Kidney (tissue), 14 donors: ENCODE data around the gene MYL11. TPM values are rescaled to one million over a fixed set of nuclear protein-coding genes. Genes with fewer than 3 reads are reported as not detected.

Source experiments
- DNase-seq, 5 donors: peaks; one replicate each; pipeline ENCODE4 v3.0.0-alpha.2; 2013 to 2020
- FAIRE-seq: peaks from 2 replicates; lab custom pipeline; 2012; peaks lifted over from hg19 to GRCh38; lab: Jason Lieb, UNC
- H3K27ac ChIP-seq, 2 donors: one replicate each; pipeline ENCODE4 v1.7.0; 2013; ENCODE audit warnings: low read depth in 2 of 2, low read length in 2 of 2, inconsistent platforms in 1 of 2
- H3K27me3 ChIP-seq: one replicate; pipeline ENCODE4 v1.7.1; 2013; ENCODE audit warnings: low read length, inconsistent platforms; ENCODE audit not compliant: control insufficient read depth, insufficient read depth
- H3K36me3 ChIP-seq, 3 donors: one replicate each; pipeline versions ENCODE4 v1.7.0 to v1.7.1; 2013; ENCODE audit warnings: low read length in 3 of 3, control low read depth in 1 of 3, inconsistent platforms in 1 of 3; ENCODE audit not compliant: insufficient read depth in 3 of 3, control insufficient read depth in 2 of 3
- H3K4me1 ChIP-seq, 3 donors: one replicate each; pipeline versions ENCODE4 v1.7.0 to v1.7.1; 2013; ENCODE audit warnings: low read length in 3 of 3, inconsistent platforms in 1 of 3, low read depth in 1 of 3; ENCODE audit not compliant: control insufficient read depth in 2 of 3, insufficient read depth in 2 of 3
- H3K4me3 ChIP-seq, 3 donors: one replicate each; pipeline versions ENCODE4 v1.7.0 to v1.8.1; 2013; ENCODE audit warnings: low read length in 3 of 3, control low read depth in 1 of 3, inconsistent platforms in 1 of 3
- H3K9ac ChIP-seq, 3 donors: one replicate each; pipeline versions ENCODE4 v1.7.0 to v1.7.1; 2013; ENCODE audit warnings: low read length in 3 of 3, control low read depth in 1 of 3, inconsistent platforms in 1 of 3
- H3K9me3 ChIP-seq, 3 donors: one replicate each; pipeline versions ENCODE4 v1.7.0 to v1.7.1; 2013; ENCODE audit warnings: low read length in 3 of 3, control low read depth in 1 of 3, inconsistent platforms in 1 of 3; ENCODE audit not compliant: control insufficient read depth in 2 of 3, insufficient read depth in 1 of 3
- intact Hi-C: fragments of 100-400 bp; cut with DNase I; formaldehyde crosslinking; loops from one replicate; pipeline ENCODE4 v1.11.1; 2022
- polyA plus RNA-seq: library from polyadenylated mRNA; stranded (reverse); fragments of 350-450 nt; fragmentation: Illumina TruSeq; extraction: RNeasy Lipid Tissue Mini Kit (QIAGEN cat#74804); gene quantifications from one replicate; pipeline ENCODE4 v1.2.3, GENCODE V29; 2014; ENCODE audit warnings: low read depth, low replicate concordance; ENCODE audit not compliant: insufficient read depth
- total RNA-seq: library from RNA; stranded (reverse); fragmentation: NEBNext Ultra II Directional; extraction: Animal tissue kit (Norgen Biotek cat#: 25700); gene quantifications from one replicate; pipeline ENCODE4 v1.2.1, GENCODE V29; 2021
- TF ChIP-seq, protein P1 (sequence below): IDR thresholded peaks from 3 replicates; pipeline ENCODE4 v1.5.1; 2012; ENCODE audit warnings: mild to moderate bottlenecking, moderate library complexity, borderline replicate concordance; ENCODE audit not compliant: insufficient read depth; ENCODE audit errors: extremely low read depth
- donor health status: control.
- donor health status: control.
- donor health status: control.
- donor health status: control.
- donor health status: control.
- donor health status: DM: yes; HTN: yes; CAD: no.
- donor health status: Normal renal cell carcinoma (clear cell type).

Gene MYL11
- total and polyA plus RNA-seq, 2 donors from 2014 or later, result 2.3 TPM; not detected in 1

DNA sequence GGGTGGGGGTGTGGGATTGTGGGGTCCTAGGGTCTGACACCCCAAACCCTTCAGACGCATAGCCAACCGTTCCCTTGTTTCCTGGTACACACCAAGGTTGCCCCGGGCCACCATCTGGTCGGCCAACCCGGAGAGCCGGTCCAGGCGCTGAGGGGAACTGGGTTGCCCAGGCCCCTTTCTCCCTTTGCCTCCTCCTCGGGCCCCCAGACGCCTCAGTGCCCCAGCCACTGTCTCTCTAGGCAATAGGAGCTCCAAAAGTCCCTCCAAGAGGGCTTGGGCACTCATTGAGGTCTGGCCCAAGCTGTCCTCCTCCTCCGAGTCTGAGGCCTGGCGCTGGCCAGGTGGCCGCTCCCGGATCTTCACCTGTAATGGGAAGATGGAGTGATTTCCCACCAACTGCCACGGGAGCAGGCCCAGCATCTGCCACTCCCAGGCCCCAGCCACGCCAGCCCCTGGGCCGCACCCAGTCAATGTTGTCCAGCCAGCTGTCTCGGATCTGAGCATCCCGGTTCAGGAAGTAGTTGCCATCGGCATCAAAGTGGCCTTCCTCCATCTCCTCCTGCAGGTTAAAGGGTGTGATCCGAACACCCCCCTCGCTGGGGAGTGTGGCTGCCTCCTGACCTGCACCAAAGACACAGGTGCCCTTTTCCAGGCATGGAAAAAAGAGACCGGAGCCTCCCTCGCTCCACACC is 21.0 kb upstream of the MYL11 start:
- Histone ChIP-seq H3K9ac (peak overlapping the region in 1 of 3 donors; percentile 99), H3K36me3 (peaks cover 2 to 28% (median 11%) of the 10 kb centered on the region in 3 donors), H3K27ac (no peak overlapping the region), H3K4me1 (peaks cover 0 to 35% (median 29%) of the 10 kb centered on the region in 3 donors), H3K9me3 (no peaks in the 10 kb centered on the region), H3K27me3 (no peaks in the 10 kb centered on the region), H3K4me3 (no peak overlapping the region)
- DNase-seq (peak in 1 of 5 donors; percentile 75), FAIRE-seq (no peak)
- TF ChIP-seq, protein P1, sequence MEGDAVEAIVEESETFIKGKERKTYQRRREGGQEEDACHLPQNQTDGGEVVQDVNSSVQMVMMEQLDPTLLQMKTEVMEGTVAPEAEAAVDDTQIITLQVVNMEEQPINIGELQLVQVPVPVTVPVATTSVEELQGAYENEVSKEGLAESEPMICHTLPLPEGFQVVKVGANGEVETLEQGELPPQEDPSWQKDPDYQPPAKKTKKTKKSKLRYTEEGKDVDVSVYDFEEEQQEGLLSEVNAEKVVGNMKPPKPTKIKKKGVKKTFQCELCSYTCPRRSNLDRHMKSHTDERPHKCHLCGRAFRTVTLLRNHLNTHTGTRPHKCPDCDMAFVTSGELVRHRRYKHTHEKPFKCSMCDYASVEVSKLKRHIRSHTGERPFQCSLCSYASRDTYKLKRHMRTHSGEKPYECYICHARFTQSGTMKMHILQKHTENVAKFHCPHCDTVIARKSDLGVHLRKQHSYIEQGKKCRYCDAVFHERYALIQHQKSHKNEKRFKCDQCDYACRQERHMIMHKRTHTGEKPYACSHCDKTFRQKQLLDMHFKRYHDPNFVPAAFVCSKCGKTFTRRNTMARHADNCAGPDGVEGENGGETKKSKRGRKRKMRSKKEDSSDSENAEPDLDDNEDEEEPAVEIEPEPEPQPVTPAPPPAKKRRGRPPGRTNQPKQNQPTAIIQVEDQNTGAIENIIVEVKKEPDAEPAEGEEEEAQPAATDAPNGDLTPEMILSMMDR, result no peak
- intact Hi-C loops, result no loop called here

DNA sequence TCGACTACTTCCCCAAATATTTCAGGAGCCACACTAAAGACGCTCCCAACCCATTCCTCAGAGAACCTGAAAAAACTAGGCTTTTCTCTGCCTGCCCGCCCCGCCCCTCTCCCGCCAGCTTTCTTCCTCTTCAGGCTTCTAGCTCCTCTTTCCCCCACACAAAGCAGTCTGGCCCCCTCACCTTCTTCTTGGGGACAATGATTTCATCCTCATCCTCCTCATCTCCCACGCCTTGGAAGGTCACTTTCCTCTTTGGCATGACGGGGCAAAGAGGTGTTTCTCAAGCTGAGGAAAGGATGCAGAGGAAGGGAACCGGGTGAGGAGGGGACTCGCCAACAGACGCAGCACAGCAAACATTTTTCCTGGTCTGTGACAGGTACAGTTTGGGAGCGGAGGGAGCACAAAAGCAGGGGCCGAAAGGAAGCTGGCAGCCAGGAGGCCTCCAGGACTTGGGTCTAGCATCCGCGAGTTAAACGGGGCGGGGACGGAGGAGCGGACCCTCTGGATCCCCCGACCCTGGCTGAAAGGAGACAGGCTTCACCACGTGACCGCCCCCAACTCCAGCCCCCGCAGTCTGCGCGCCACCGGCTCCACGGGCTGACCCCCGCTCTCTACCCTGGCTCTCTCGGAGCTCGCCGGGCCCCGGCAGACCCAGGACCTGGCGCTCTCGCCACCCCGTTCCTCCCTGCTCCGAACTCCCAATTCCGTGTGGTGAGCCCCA is 20.0 kb upstream of the MYL11 start:
- intact Hi-C loops, result no loop called here
- Histone ChIP-seq H3K27ac (peak overlapping the region; percentile 98), H3K9me3 (no peaks in the 10 kb centered on the region), H3K4me1 (peaks cover 0 to 35% (median 29%) of the 10 kb centered on the region in 3 donors), H3K27me3 (no peaks in the 10 kb centered on the region), H3K9ac (peak overlapping the region; percentile 52 to 99 (median 91)), H3K36me3 (peaks cover 2 to 37% (median 15%) of the 10 kb centered on the region in 3 donors), H3K4me3 (peak overlapping the region; percentile 74 to 97 (median 97))
- TF ChIP-seq, protein P1, result no peak
- DNase-seq (peak in 1 of 5 donors; percentile 47), FAIRE-seq (no peak)

DNA sequence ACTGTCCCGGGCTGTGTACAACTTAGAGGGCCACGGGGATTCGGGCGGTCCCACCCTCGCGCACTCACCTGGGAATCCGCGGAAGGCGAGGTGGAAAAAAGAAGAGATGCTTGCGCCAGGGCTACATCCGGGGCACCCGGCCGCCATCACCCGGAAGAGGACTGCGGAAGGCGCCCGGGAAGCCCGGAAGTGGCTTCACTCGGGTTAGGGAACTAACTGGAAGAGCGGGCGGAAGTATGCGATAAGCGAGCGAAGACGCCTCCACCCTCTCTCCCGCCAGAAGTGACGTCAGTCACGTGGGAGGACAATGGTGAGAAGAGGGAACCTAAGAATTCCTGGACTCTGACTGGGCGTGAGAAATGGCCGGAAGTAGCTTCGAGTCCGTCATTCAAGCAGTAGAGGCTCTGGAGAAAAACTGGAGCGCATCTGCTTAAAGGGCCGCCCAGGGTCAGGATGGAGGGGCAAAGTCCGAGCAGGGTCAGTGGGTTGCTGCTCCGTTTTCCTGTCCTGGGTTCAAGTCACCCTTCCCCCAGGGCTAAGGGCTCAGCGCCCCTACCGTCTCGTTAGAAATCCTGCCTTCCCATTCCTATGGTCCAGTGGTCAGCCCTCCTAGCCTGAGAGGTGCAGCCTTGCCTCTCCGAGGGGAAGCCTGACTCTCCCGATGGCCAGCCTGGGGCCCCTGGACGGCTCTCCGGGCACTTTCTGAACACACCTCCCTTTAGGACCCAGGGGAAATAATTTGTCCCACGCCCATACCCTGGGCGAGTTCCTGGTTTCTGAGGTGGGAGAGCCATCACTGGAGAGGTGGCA is 19.3 kb upstream of the MYL11 start, which contains the start of gene CD2BP2:
TSS of gene CD2BP2 (minus strand) at position 165 of the 810 bp plus-strand sequence. CDS start 627 bp downstream, outside the sequence.
- H3K9ac ChIP-seq, result peak within 1 kb of the TSS; percentile 80 to 99 (median 91)
- DNase-seq, result peak; percentile 97 to 100 (median 99)
- H3K9me3 ChIP-seq, result no peaks in the 10 kb centered on the region
- peak; percentile 96 for FAIRE-seq
- peaks cover 2 to 34% (median 15%) of the 10 kb centered on the region in 3 donors for H3K36me3 ChIP-seq
- H3K4me3 ChIP-seq, result peak within 1 kb of the TSS; percentile 74 to 97 (median 97)
- H3K27me3 ChIP-seq, result no peaks in the 10 kb centered on the region
- TF ChIP-seq, protein P1, result no peak
- intact Hi-C loops, result no loop called here
- H3K4me1 ChIP-seq, result peaks cover 0 to 35% (median 25%) of the 10 kb centered on the region in 3 donors
- H3K27ac ChIP-seq, result peak within 1 kb of the TSS; percentile 98
